ENCODE data around the gene ATP6V0B. TPM values are rescaled to one million over a fixed set of nuclear protein-coding genes. Genes with fewer than 3 reads are reported as not detected.

The ATP6V0B gene
- total RNA-seq, 1 donor from 2014 or later: 115 TPM

- H3K27ac ChIP-seq: no peak overlapping the region
- TF ChIP-seq CTCF (IDR thresholded peaks at IDR 0.05): no peak
- no peak overlapping the region for H3K4me3 ChIP-seq
- peaks cover 10 to 22% of the 10 kb centered on the region in 2 donors for H3K4me1 ChIP-seq
- intact Hi-C loops (cut with DNase I): loop anchor here (5.0 to 10.0 kb wide), 2 partner anchors 48 to 1660 kb away; partner anchors contain the start of genes FOXJ3 and IPO13
- H3K36me3 ChIP-seq: no peaks in the 10 kb centered on the region
- no peak for DNase-seq (ENCODE audit: low spot score in 2 of 2)
- H3K27me3 ChIP-seq: no peaks in the 10 kb centered on the region
- no peaks in the 10 kb centered on the region for H3K9me3 ChIP-seq
These were observed 20.3 kb downstream of the ATP6V0B start for GRCh38 chr1:43994794-43995790.

GRCh38 chr1:43995984-43996732, 21.4 kb downstream of the ATP6V0B start:
- Histone ChIP-seq H3K9me3 (no peaks in the 10 kb centered on the region), H3K27me3 (no peaks in the 10 kb centered on the region), H3K36me3 (no peaks in the 10 kb centered on the region), H3K4me1 (peaks cover 4 to 14% of the 10 kb centered on the region in 2 donors), H3K27ac (peak overlapping the region; percentile 36 to 37), H3K4me3 (no peak overlapping the region)
- no peak for DNase-seq (ENCODE audit: low spot score in 2 of 2)
- intact Hi-C loops (cut with DNase I): loop anchor here (10.0 kb wide), 1 partner anchor 1661 kb away; the partner anchor contains the start of gene FOXJ3
- TF ChIP-seq CTCF (IDR thresholded peaks at IDR 0.05): no peak

- Histone ChIP-seq H3K4me1 (peaks cover 4 to 13% of the 10 kb centered on the region in 2 donors), H3K36me3 (no peaks in the 10 kb centered on the region), H3K27ac (peak overlapping the region; percentile 36 to 37), H3K4me3 (no peak overlapping the region), H3K27me3 (no peaks in the 10 kb centered on the region), H3K9me3 (no peaks in the 10 kb centered on the region)
- intact Hi-C loops (cut with DNase I): loop anchor here (10.0 kb wide), 1 partner anchor 1662 kb away; the partner anchor contains the start of gene FOXJ3
- TF ChIP-seq CTCF (IDR thresholded peaks at IDR 0.05): no peak
- DNase-seq (ENCODE audit: low spot score in 2 of 2): no peak
These were observed 22.0 kb downstream of the ATP6V0B start for GRCh38 chr1:43996733-43997115.

- no peaks in the 10 kb centered on the region for H3K36me3 ChIP-seq
- no peak overlapping the region for H3K27ac ChIP-seq
- no peaks in the 10 kb centered on the region for H3K27me3 ChIP-seq
- no peak overlapping the region for H3K4me3 ChIP-seq
- H3K4me1 ChIP-seq: peaks cover 4 to 10% of the 10 kb centered on the region in 2 donors
- TF ChIP-seq CTCF (IDR thresholded peaks at IDR 0.05): no peak
- no peak for DNase-seq (ENCODE audit: low spot score in 2 of 2)
- intact Hi-C loops (cut with DNase I): loop anchor here (10.0 kb wide), 1 partner anchor 1663 kb away; the partner anchor contains the start of gene FOXJ3
- no peaks in the 10 kb centered on the region for H3K9me3 ChIP-seq
These were observed 22.7 kb downstream of the ATP6V0B start for GRCh38 chr1:43997295-43997999.

GRCh38 chr1:43998000-43998378, 23.2 kb downstream of the ATP6V0B start:
- no peak overlapping the region for H3K27ac ChIP-seq
- no peak for TF ChIP-seq CTCF (IDR thresholded peaks at IDR 0.05)
- no peaks in the 10 kb centered on the region for H3K27me3 ChIP-seq
- intact Hi-C loops (cut with DNase I): loop anchor here (10.0 kb wide), 1 partner anchor 1663 kb away; the partner anchor contains the start of gene FOXJ3
- H3K4me3 ChIP-seq: no peak overlapping the region
- peaks cover 4 to 10% of the 10 kb centered on the region in 2 donors for H3K4me1 ChIP-seq
- no peak for DNase-seq (ENCODE audit: low spot score in 2 of 2)
- no peaks in the 10 kb centered on the region for H3K36me3 ChIP-seq
- H3K9me3 ChIP-seq: no peaks in the 10 kb centered on the region
